ENCODE measurements around the gene COX7A2L. TPM values are rescaled to one million over a fixed set of nuclear protein-coding genes. Genes with fewer than 3 reads are reported as not detected.
"Not testable (repeated sequence)": the region's sequence is repeated elsewhere in the genome, so short reads cannot be mapped to it uniquely, and the experiment has no call there.

Gene COX7A2L
- total and polyA plus RNA-seq, 4 donors, result 136 to 178 (median 149) TPM

DNA sequence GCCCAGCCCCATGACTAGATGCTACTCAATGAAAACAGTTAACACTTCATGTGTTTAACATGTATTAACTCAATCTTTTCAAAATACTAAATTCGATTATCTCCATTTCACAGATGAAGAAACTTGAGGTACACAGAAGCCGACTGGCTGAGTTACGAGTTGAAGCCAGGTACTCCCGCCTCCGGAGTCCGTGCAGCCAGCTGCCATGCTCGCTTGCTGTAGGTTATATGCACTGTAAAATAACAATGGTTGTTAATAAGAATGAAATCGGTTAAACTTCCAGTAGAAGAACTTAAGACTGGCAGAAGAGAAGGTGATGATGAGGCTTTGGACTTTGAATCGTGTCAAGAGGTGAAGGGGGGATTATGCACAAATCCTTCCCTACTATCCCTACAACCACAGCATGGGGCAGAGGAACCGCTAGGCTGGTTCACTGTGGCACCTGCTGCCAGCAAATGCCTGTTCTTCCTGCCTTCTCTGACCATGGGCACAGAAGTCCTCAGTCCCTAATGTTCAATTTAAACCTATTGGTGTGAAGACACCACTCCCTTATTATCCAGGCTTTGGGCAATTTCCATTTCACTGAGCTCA lies 25.4 kb downstream of the COX7A2L start:
- DNase-seq (ENCODE audit: low read depth in 4 of 6, low spot score in 6 of 6), result no peak
- H3K27ac ChIP-seq (ENCODE audit: low read depth, low read length), result no peak overlapping the region
- no peaks in the 10 kb centered on the region for H3K9me3 ChIP-seq (ENCODE audit: control insufficient read depth, insufficient read depth, low read length)
- no peaks in the 10 kb centered on the region for H3K27me3 ChIP-seq (ENCODE audit: control insufficient read depth, insufficient read depth, low read length)
- H3K4me3 ChIP-seq (ENCODE audit: low read depth, low read length), result no peak overlapping the region
- 95% methylated on average over 8 of the region's 10 CpGs for WGBS (ENCODE audit: insufficient coverage)
- peaks cover 38% of the 10 kb centered on the region for H3K36me3 ChIP-seq (ENCODE audit: control insufficient read depth, insufficient read depth, low read length)
- H3K4me1 ChIP-seq (ENCODE audit: control insufficient read depth, insufficient read depth, low read length), result peaks cover 5% of the 10 kb centered on the region

DNA sequence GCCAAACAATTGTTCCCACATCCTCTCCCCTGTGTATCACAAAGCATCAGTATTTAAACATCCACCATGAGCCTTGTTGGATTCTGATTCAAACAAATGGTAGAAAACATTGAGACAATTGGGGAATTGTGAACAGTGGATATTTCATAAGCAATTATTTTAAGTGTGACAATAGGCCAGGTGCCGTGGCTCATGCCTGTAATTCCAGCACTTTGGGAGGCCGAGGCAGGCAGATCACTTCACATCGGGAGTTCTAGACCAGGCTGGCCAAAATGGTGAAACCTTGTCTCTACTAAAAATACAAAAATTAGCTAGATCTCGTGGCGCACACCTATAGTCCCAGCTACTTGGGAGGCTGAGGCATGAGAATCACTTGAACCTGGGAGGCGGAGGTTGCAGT lies 26.2 kb downstream of the COX7A2L start:
- H3K4me1 ChIP-seq (ENCODE audit: control insufficient read depth, insufficient read depth, low read length); H3K27ac ChIP-seq (ENCODE audit: low read depth, low read length); H3K4me3 ChIP-seq (ENCODE audit: low read depth, low read length); DNase-seq (ENCODE audit: low read depth in 4 of 6, low spot score in 6 of 6); H3K27me3 ChIP-seq (ENCODE audit: control insufficient read depth, insufficient read depth, low read length); H3K9me3 ChIP-seq (ENCODE audit: control insufficient read depth, insufficient read depth, low read length): not testable (repeated sequence)
- H3K36me3 ChIP-seq (ENCODE audit: control insufficient read depth, insufficient read depth, low read length), result peaks cover 33% of the 10 kb centered on the region
- WGBS (ENCODE audit: insufficient coverage), result 80% methylated on average over 5 of the region's 6 CpGs

DNA sequence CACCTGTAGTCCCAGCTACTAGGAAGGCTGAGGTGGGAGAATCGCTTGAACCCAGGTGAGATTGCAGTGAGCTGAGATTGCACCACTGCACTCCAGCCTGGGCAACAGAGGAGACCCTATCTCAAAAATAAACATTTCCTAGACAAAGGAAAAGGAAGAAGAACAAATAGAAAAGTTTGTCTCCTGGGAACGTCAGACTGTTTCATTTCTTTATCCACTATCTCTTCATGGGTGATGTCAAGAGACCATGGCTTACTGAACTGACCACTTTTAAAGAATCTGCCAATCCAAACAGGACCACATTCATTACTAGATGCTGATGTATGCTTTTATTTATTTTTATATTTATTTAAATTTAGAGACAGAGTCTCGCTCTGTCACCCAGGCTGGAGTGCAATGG lies 26.8 kb downstream of the COX7A2L start:
- Histone ChIP-seq H3K4me1 (ENCODE audit: control insufficient read depth, insufficient read depth, low read length) (peaks cover 1% of the 10 kb centered on the region), H3K9me3 (ENCODE audit: control insufficient read depth, insufficient read depth, low read length) (no peaks in the 10 kb centered on the region), H3K27ac (ENCODE audit: low read depth, low read length) (no peak overlapping the region), H3K4me3 (ENCODE audit: low read depth, low read length) (no peak overlapping the region), H3K36me3 (ENCODE audit: control insufficient read depth, insufficient read depth, low read length) (peaks cover 30% of the 10 kb centered on the region), H3K27me3 (ENCODE audit: control insufficient read depth, insufficient read depth, low read length) (no peaks in the 10 kb centered on the region)
- DNase-seq (ENCODE audit: low read depth in 4 of 6, low spot score in 6 of 6), result no peak
- WGBS (ENCODE audit: insufficient coverage), result no CpG with 5 or more reads among the region's 3 CpGs

DNA sequence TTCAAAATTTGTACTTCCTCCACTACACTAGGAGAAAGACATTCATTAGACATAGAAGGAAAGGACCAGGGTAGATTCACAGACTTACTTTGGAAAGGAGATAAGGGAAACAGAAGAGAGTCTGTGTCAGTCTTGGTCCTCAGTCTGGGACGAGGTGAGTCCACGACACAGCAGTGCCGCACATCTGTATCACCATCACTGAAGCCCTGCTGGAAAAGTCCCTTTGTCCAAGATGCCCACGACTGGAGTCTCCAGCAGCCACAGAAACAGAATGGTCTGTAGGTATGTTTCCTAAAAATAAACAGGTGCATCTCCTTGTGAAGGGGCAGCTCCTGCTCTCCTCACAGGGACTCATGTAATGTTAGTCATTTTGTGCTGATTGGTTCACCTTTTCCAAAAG lies 27.4 kb downstream of the COX7A2L start:
- Histone ChIP-seq H3K36me3 (ENCODE audit: control insufficient read depth, insufficient read depth, low read length) (peaks cover 28% of the 10 kb centered on the region), H3K27ac (ENCODE audit: low read depth, low read length) (no peak overlapping the region)
- 100% methylated on average over 3 of the region's 4 CpGs for WGBS (ENCODE audit: insufficient coverage)

DNA sequence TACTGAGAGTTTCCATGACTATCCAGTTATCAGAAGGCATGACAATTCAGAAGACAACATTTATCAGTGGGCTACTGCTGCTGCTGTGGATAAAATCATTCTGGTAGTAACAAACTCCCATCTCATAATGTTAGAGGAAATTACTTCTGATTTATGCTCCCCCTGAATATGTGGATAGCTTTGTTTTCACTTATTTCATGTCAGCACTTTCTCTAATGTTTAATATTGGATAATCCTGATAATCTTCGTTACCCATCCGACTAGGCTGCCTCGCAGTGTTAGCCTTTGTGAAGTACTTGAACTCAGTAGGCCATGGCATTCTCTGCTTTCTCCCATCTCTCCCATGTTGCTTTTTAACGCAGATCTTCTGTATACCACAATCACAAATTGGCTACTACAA lies 28.4 kb downstream of the COX7A2L start:
- Histone ChIP-seq H3K9me3 (ENCODE audit: control insufficient read depth, insufficient read depth, low read length) (no peaks in the 10 kb centered on the region), H3K4me1 (ENCODE audit: control insufficient read depth, insufficient read depth, low read length) (no peaks in the 10 kb centered on the region), H3K27ac (ENCODE audit: low read depth, low read length) (no peak overlapping the region), H3K4me3 (ENCODE audit: low read depth, low read length) (no peak overlapping the region), H3K27me3 (ENCODE audit: control insufficient read depth, insufficient read depth, low read length) (no peaks in the 10 kb centered on the region), H3K36me3 (ENCODE audit: control insufficient read depth, insufficient read depth, low read length) (peaks cover 18% of the 10 kb centered on the region)
- WGBS (ENCODE audit: insufficient coverage), result 94% methylated on average over 3 of the region's 4 CpGs
- no peak for DNase-seq (ENCODE audit: low read depth in 4 of 6, low spot score in 6 of 6)

More for the DNA sequence above, 27.4 kb downstream of the COX7A2L start:
- H3K9me3 ChIP-seq (ENCODE audit: control insufficient read depth, insufficient read depth, low read length), result no peaks in the 10 kb centered on the region
- no peaks in the 10 kb centered on the region for H3K27me3 ChIP-seq (ENCODE audit: control insufficient read depth, insufficient read depth, low read length)
- no peak for DNase-seq (ENCODE audit: low read depth in 4 of 6, low spot score in 6 of 6)
- no peak overlapping the region for H3K4me3 ChIP-seq (ENCODE audit: low read depth, low read length)
- H3K4me1 ChIP-seq (ENCODE audit: control insufficient read depth, insufficient read depth, low read length), result no peaks in the 10 kb centered on the region

DNA sequence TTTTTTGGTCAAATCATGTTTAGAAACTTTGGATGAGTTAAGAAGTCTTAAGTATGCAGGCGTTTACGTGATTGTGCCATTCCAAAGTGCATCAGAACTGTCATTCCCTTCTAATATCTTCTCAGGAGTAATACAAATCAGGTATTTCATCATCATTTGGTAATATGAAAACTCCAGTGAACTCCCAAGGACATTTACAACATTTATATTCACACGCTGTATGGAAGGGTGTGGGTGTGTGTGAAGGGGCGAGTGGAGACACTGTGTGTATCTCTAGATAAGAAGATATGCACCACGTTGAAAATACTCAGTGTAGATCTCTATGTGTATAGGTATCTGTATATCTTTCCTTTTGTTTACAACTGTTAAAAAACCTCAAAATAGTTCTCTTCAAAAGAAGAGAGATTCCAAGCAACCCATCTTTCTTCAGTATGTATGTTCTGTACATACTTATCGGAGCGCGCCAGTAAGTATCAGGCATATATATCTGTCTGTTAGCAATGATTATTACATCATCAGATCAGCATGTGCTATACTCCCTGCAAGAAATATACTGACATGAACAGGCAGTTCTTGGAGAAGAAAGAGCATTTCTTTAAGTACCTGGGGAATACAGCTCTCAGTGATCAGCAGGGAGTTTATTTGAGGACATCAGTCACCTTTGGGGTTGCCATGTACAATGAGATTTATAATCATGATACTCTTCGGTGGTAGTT lies 29.3 kb downstream of the COX7A2L start:
- no peaks in the 10 kb centered on the region for H3K27me3 ChIP-seq (ENCODE audit: control insufficient read depth, insufficient read depth, low read length)
- H3K4me1 ChIP-seq (ENCODE audit: control insufficient read depth, insufficient read depth, low read length), result no peaks in the 10 kb centered on the region
- no peaks in the 10 kb centered on the region for H3K9me3 ChIP-seq (ENCODE audit: control insufficient read depth, insufficient read depth, low read length)
- WGBS (ENCODE audit: insufficient coverage), result 86% methylated on average over 1 of the region's 9 CpGs
- no peak for DNase-seq (ENCODE audit: low read depth in 4 of 6, low spot score in 6 of 6)
- peaks cover 15% of the 10 kb centered on the region for H3K36me3 ChIP-seq (ENCODE audit: control insufficient read depth, insufficient read depth, low read length)
- no peak overlapping the region for H3K27ac ChIP-seq (ENCODE audit: low read depth, low read length)
- H3K4me3 ChIP-seq (ENCODE audit: low read depth, low read length), result no peak overlapping the region

DNA sequence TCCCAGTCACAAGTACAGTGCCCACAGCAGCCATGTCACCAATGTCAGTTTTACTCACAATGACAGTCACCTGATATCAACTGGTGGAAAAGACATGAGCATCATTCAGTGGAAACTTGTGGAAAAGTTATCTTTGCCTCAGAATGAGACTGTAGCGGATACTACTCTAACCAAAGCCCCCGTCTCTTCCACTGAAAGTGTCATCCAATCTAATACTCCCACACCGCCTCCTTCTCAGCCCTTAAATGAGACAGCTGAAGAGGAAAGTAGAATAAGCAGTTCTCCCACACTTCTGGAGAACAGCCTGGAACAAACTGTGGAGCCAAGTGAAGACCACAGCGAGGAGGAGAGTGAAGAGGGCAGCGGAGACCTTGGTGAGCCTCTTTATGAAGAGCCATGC lies 31.3 kb downstream of the COX7A2L start:
- Histone ChIP-seq H3K36me3 (ENCODE audit: control insufficient read depth, insufficient read depth, low read length) (peaks cover 13% of the 10 kb centered on the region), H3K27me3 (ENCODE audit: control insufficient read depth, insufficient read depth, low read length) (no peaks in the 10 kb centered on the region), H3K27ac (ENCODE audit: low read depth, low read length) (no peak overlapping the region)

DNA sequence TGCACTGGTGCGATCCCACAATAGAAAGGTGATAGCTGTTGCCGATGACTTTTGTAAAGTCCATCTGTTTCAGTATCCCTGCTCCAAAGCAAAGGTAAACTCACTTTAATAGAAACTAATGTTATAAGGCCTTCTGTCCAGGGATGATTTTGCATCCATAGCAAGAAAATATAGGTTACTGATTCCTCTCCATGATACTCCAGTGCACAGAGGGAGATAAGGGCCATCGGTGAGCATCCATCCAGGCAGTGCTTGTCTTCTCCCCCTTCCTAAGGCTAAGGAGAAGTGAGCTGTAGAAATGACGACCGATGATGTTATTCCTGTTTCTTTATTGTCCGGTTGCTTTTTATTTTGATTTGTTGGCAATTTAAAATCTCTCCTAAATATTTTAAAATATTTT lies 32.1 kb downstream of the COX7A2L start:
- peaks cover 10% of the 10 kb centered on the region for H3K36me3 ChIP-seq (ENCODE audit: control insufficient read depth, insufficient read depth, low read length)
- no peak for DNase-seq (ENCODE audit: low read depth in 4 of 6, low spot score in 6 of 6)
- no peaks in the 10 kb centered on the region for H3K4me1 ChIP-seq (ENCODE audit: control insufficient read depth, insufficient read depth, low read length)
- H3K4me3 ChIP-seq (ENCODE audit: low read depth, low read length), result no peak overlapping the region
- no peaks in the 10 kb centered on the region for H3K9me3 ChIP-seq (ENCODE audit: control insufficient read depth, insufficient read depth, low read length)
- no peak overlapping the region for H3K27ac ChIP-seq (ENCODE audit: low read depth, low read length)
- no peaks in the 10 kb centered on the region for H3K27me3 ChIP-seq (ENCODE audit: control insufficient read depth, insufficient read depth, low read length)
- no CpG with 5 or more reads among the region's 6 CpGs for WGBS (ENCODE audit: insufficient coverage)

More for the DNA sequence above, 31.3 kb downstream of the COX7A2L start:
- no peaks in the 10 kb centered on the region for H3K9me3 ChIP-seq (ENCODE audit: control insufficient read depth, insufficient read depth, low read length)
- H3K4me1 ChIP-seq (ENCODE audit: control insufficient read depth, insufficient read depth, low read length), result no peaks in the 10 kb centered on the region
- H3K4me3 ChIP-seq (ENCODE audit: low read depth, low read length), result no peak overlapping the region
- 91% methylated on average over 2 of the region's 5 CpGs for WGBS (ENCODE audit: insufficient coverage)
- no peak for DNase-seq (ENCODE audit: low read depth in 4 of 6, low spot score in 6 of 6)

DNA sequence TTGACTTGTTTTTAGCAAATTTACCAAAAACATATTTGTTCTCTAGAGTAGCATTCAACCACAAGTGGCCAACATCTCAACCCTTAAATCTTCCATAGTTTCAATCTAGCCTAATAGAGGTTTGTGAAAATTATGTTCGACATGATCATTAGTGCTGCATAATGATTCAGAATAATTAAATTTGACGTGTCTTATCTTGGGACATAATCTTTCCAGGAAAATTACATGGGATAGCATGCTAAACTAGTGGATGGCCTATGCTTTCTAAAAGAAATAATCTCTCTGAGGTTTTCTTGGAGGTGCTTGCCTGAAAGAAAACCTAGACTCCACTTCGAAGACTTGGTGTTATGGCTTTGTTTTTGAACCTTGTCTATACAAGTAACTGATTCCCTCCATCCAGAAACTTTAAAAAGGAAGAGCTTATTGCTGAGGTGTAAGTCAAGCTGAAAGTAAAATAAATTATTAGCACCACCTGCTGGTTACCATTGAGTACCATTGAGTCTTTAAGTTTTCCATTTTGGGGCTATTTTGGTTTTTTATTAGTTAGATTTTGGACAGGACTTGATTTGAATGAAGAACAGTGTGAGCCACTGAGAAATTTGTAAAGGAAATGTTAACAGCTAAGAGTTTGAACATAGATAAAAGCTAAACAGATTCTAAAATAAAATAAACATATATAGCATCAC lies 32.7 kb downstream of the COX7A2L start:
- H3K27me3 ChIP-seq (ENCODE audit: control insufficient read depth, insufficient read depth, low read length), result no peaks in the 10 kb centered on the region
- no peak overlapping the region for H3K27ac ChIP-seq (ENCODE audit: low read depth, low read length)
- H3K4me3 ChIP-seq (ENCODE audit: low read depth, low read length), result no peak overlapping the region
- peaks cover 9% of the 10 kb centered on the region for H3K36me3 ChIP-seq (ENCODE audit: control insufficient read depth, insufficient read depth, low read length)
- peak in 2 of 6 donors; percentile 26 to 70 for DNase-seq (ENCODE audit: low read depth in 4 of 6, low spot score in 6 of 6)
- WGBS (ENCODE audit: insufficient coverage), result 80% methylated on average over 1 of the region's 3 CpGs
- H3K4me1 ChIP-seq (ENCODE audit: control insufficient read depth, insufficient read depth, low read length), result no peaks in the 10 kb centered on the region
- H3K9me3 ChIP-seq (ENCODE audit: control insufficient read depth, insufficient read depth, low read length), result no peaks in the 10 kb centered on the region
